HepG2 (cell line): Measurements from ENCODE around the gene OSBPL2. TPM values are rescaled to one million over a fixed set of nuclear protein-coding genes. Genes with fewer than 3 reads are reported as not detected.

Experiments used
- ATAC-seq: fragments of 200-7000 bp; cut with Tn5 transposase; 3 replicates; pipeline ENCODE4 v1.9.1; 2020; ENCODE audit warnings: mild to moderate bottlenecking, moderate library complexity
- BruUV-seq: library from RNA; stranded (reverse); fragments of 400-500 nt; replicated peaks from 2 replicates; lab custom pipeline; 2021; lab: Mats Ljungman, UMichigan
- CTCF ChIA-PET: fragments of 300-600 bp; formaldehyde crosslinking; extraction: SDS; loops from one replicate; lab custom pipeline; 2021; ENCODE audit warnings: low total read pairs, inconsistent platforms, low intra/inter-chr PET ratio; lab: Yijun Ruan, JAX
- POLR2A ChIA-PET: fragments of 350-600 bp; sonication (Branson Sonifier 250); formaldehyde crosslinking; loops from one replicate; lab custom pipeline; 2020; ENCODE audit warnings: antibody characterized with exemption, inconsistent platforms; lab: Yijun Ruan, JAX
- DNase-seq: peaks from one replicate; pipeline ENCODE4 v3.0.0-alpha.2; 2015; ENCODE audit warnings: low spot score
- FAIRE-seq: peaks from 3 replicates; lab custom pipeline; 2011; peaks lifted over from hg19 to GRCh38; lab: Jason Lieb, UNC
- H2AFZ ChIP-seq: one replicate; pipeline ENCODE4 v1.6.1; 2011; ENCODE audit warnings: low read length, inconsistent platforms
- H3K27ac ChIP-seq: fragments of 300-600 bp; 3 replicates; pipeline ENCODE4 v1.8.0; 2011; ENCODE audit warnings: mixed run types, mild to moderate bottlenecking, mixed read lengths, low read length, inconsistent platforms; ENCODE audit not compliant: insufficient read depth; ENCODE audit errors: extremely low read length
- H3K27me3 ChIP-seq, 2 experiments: fragments of 200-600 bp in 1 of 2; 2 replicates in 1 of 2; 3 replicates in 1 of 2; pipeline versions ENCODE4 v1.6.0 to v1.8.0; 2011; ENCODE audit warnings: low read length in 2 of 2, mild to moderate bottlenecking in 2 of 2, moderate library complexity in 2 of 2, inconsistent platforms in 1 of 2; ENCODE audit not compliant: insufficient read depth in 2 of 2, control insufficient read depth in 1 of 2
- H3K36me3 ChIP-seq, 2 experiments: fragments of 200-600 bp in 1 of 2; replicated peaks in 1 of 2; 2 replicates in 1 of 2; 3 replicates in 1 of 2; pipeline versions ENCODE4 v1.5.1 to v1.8.0; 2011; ENCODE audit warnings: low read length in 2 of 2, inconsistent platforms in 1 of 2; ENCODE audit not compliant: insufficient read depth in 2 of 2, control insufficient read depth in 1 of 2
- H3K4me1 ChIP-seq: 2 replicates; pipeline ENCODE4 v1.5.1; 2012; ENCODE audit warnings: low read length, inconsistent platforms; ENCODE audit not compliant: insufficient read depth
- H3K4me2 ChIP-seq: 2 replicates; pipeline ENCODE4 v1.6.0; 2011; ENCODE audit warnings: low read depth, low read length, inconsistent platforms
- H3K4me3 ChIP-seq, 3 experiments: fragments of 200-600 bp in 1 of 3; sonication (generic), shearing (Covaris generic) in 1 of 3; replicated peaks in 1 of 3; 2 replicates each; pipeline ENCODE4 v1.5.1; 2011 to 2016; ENCODE audit warnings: low read length in 3 of 3, inconsistent platforms in 2 of 3, low read depth in 2 of 3, mild to moderate bottlenecking in 2 of 3, control low read depth in 1 of 3, mixed read lengths in 1 of 3; ENCODE audit not compliant: insufficient read depth in 1 of 3
- H3K79me2 ChIP-seq: one replicate; pipeline ENCODE4 v1.6.1; 2011; ENCODE audit warnings: low read length, inconsistent platforms; ENCODE audit not compliant: insufficient read depth
- H3K9ac ChIP-seq: 2 replicates; pipeline ENCODE4 v1.6.0; 2011; ENCODE audit warnings: mild to moderate bottlenecking, low read depth, low read length, inconsistent platforms; ENCODE audit not compliant: insufficient read depth
- H3K9me3 ChIP-seq: 2 replicates; pipeline ENCODE4 v1.5.1; 2012; ENCODE audit warnings: mild to moderate bottlenecking, low read length
- H4K20me1 ChIP-seq: 2 replicates; pipeline ENCODE4 v1.6.0; 2011; ENCODE audit warnings: inconsistent platforms, mild to moderate bottlenecking, low read length, moderate library complexity; ENCODE audit not compliant: insufficient read depth
- AFF4 ChIP-seq: sonication (generic); formaldehyde crosslinking; IDR thresholded peaks from 2 replicates; pipeline ENCODE4 v1.4.0; 2020; ENCODE audit warnings: missing genetic modification reagents
- FOSL2 ChIP-seq: sonication (generic); formaldehyde crosslinking; IDR thresholded peaks from 2 replicates; pipeline ENCODE4 v1.4.0; 2020; ENCODE audit warnings: missing genetic modification reagents
- GATAD1 ChIP-seq: IDR thresholded peaks from 2 replicates; pipeline ENCODE4 v1.6.1; 2016; ENCODE audit warnings: missing genetic modification reagents, missing compliant biosample characterization
- HES4 ChIP-seq: sonication (generic); formaldehyde crosslinking; IDR thresholded peaks from 2 replicates; pipeline ENCODE4 v1.9.0; 2021; ENCODE audit warnings: mild to moderate bottlenecking, missing genetic modification reagents, borderline replicate concordance
- IKZF1 ChIP-seq: fragments of 450-650 bp; IDR thresholded peaks from 2 replicates; pipeline ENCODE4 v1.7.1; 2016
- MIER2 ChIP-seq: IDR thresholded peaks from 2 replicates; pipeline ENCODE4 v1.6.1; 2016; ENCODE audit warnings: missing biosample characterization, missing genetic modification reagents
- ONECUT2 ChIP-seq: sonication (generic); formaldehyde crosslinking; IDR thresholded peaks from 2 replicates; pipeline ENCODE4 v1.4.0; 2020; ENCODE audit warnings: missing genetic modification reagents
- PHF5A ChIP-seq: IDR thresholded peaks from one replicate; pipeline ENCODE4 v1.6.1; 2018; ENCODE audit warnings: low read depth, missing genetic modification reagents; ENCODE audit not compliant: unreplicated experiment
- PRDM15 ChIP-seq: sonication (generic); formaldehyde crosslinking; IDR thresholded peaks from 2 replicates; pipeline ENCODE4 v1.4.0; 2020; ENCODE audit warnings: missing genetic modification reagents
- RARA ChIP-seq: IDR thresholded peaks from 2 replicates; pipeline ENCODE4 v1.6.1; 2016; ENCODE audit warnings: missing genetic modification reagents, missing compliant biosample characterization
- SNAPC2 ChIP-seq: sonication (generic); formaldehyde crosslinking; IDR thresholded peaks from 2 replicates; pipeline ENCODE4 v1.8.1; 2022; ENCODE audit warnings: mild to moderate bottlenecking, missing genetic modification reagents
- TEAD3 ChIP-seq: optimal IDR thresholded peaks from 2 replicates; pipeline ENCODE3; 2016; ENCODE audit warnings: borderline replicate concordance
- ZBTB2 ChIP-seq: sonication (generic); formaldehyde crosslinking; IDR thresholded peaks from 2 replicates; pipeline ENCODE4 v1.8.0; 2022; ENCODE audit warnings: low read depth, missing genetic modification reagents
- ZBTB25 ChIP-seq: IDR thresholded peaks from 2 replicates; pipeline ENCODE4 v1.6.1; 2018; ENCODE audit warnings: missing genetic modification reagents
- ZFYVE20 ChIP-seq: sonication (generic); formaldehyde crosslinking; IDR thresholded peaks from 2 replicates; pipeline ENCODE4 v1.8.0; 2023; ENCODE audit warnings: low read depth, mild to moderate bottlenecking, moderate library complexity, missing genetic modification reagents, borderline replicate concordance
- ZNF75D ChIP-seq: sonication (generic); formaldehyde crosslinking; IDR thresholded peaks from 2 replicates; pipeline ENCODE4 v1.8.1; 2023; ENCODE audit warnings: missing genetic modification reagents, mild to moderate bottlenecking, borderline replicate concordance
- WGBS: methylation state at CpG from one replicate; pipeline ENCODE4 v1.1.6; 2017; ENCODE audit warnings: low lambda C conversion rate; 5-methylcytosine and 5-hydroxymethylcytosine counted together
- in situ Hi-C: cut with HindIII; loops from 2 replicates; pipeline ENCODE4 v1.10.0; 2017; ENCODE audit warnings: low pct_unique_long_range_greater_than_20kb; ENCODE audit not compliant: extremely low pct_ligation_motif_present
- intact Hi-C: fragments of 100-400 bp; cut with micrococcal nuclease; formaldehyde crosslinking; loops from one replicate; pipeline ENCODE4 v1.10.0; 2022; ENCODE audit not compliant: unreplicated experiment
- polyA plus RNA-seq, 8 experiments: library from polyadenylated mRNA; depleted of rRNA in 3 of 8; stranded (reverse) in 7 of 8; unstranded in 1 of 8; fragments of >200 nt; fragmentation: Illumina TruSeq in 4 of 8; extraction: Trizol in 4 of 8; gene quantifications; 2 replicates each; pipeline versions ENCODE4 v1.2.1 to v1.2.3, GENCODE V29; 2011 to 2016; ENCODE audit warnings: low read depth in 4 of 8, missing spikeins in 1 of 8, mixed read lengths in 1 of 8; ENCODE audit not compliant: insufficient read depth in 1 of 8
- total RNA-seq, 5 experiments: library from RNA; depleted of rRNA; stranded (reverse); fragments of >200 nt; fragmentation: Illumina TruSeq; extraction: Trizol; gene quantifications; 2 replicates each; pipeline ENCODE4 v1.2.3, GENCODE V29; 2016; ENCODE audit warnings: low read depth in 1 of 5

OSBPL2 gene
- total and polyA plus RNA-seq, 2 of the 13 experiments (the other 11 are each of a cell fraction or from before 2014, with no cell fraction given) = 18.5 to 37.4 TPM

GRCh38 chr20:62255976-62256375, 17.7 kb downstream of the OSBPL2 start:
- intact Hi-C loops (no loop called here), in situ Hi-C loops (no loop called here)
- peaks cover 30 to 55% of the 10 kb centered on the region in 2 experiments for H3K36me3 ChIP-seq
- no peak overlapping the region for H3K4me3 ChIP-seq
- no TSS peak for BruUV-seq
- H3K4me2 ChIP-seq = no peak overlapping the region
- ChIA-PET POLR2A (no interaction called here), CTCF (no interaction called here)
- no peak for ATAC-seq
- H3K27ac ChIP-seq = no peak overlapping the region
- no peak overlapping the region for H3K9ac ChIP-seq
- no peak overlapping the region for H2AFZ ChIP-seq
- peaks cover 33% of the 10 kb centered on the region for H4K20me1 ChIP-seq
- FAIRE-seq = no peak
- H3K79me2 ChIP-seq = peaks cover 36% of the 10 kb centered on the region
- H3K9me3 ChIP-seq = no peaks in the 10 kb centered on the region
- WGBS = 97% methylated on average over 10 of the region's 10 CpGs
- no peak for DNase-seq
- H3K27me3 ChIP-seq = no peaks in the 10 kb centered on the region
- H3K4me1 ChIP-seq = no peaks in the 10 kb centered on the region
- no peak for TF ChIP-seq ZBTB25 (CRISPR knock-in tag)
- TF ChIP-seq TEAD3 (CRISPR knock-in tag) = no peak
- TF ChIP-seq RARA (CRISPR knock-in tag) = no peak
- TF ChIP-seq ZFYVE20 (CRISPR knock-in tag) = no peak
- no peak for TF ChIP-seq GATAD1
- no peak for TF ChIP-seq PHF5A
- TF ChIP-seq HES4 (CRISPR knock-in tag) = no peak
- TF ChIP-seq IKZF1 = no peak
- TF ChIP-seq ONECUT2 (CRISPR knock-in tag) = no peak
- TF ChIP-seq FOSL2 = no peak
- TF ChIP-seq ZNF75D (CRISPR knock-in tag) = no peak
- no peak for TF ChIP-seq PRDM15 (CRISPR knock-in tag)
- TF ChIP-seq ZBTB2 (CRISPR knock-in tag) = no peak
- no peak for TF ChIP-seq AFF4 (CRISPR knock-in tag)
- no peak for TF ChIP-seq MIER2 (CRISPR knock-in tag)
- TF ChIP-seq SNAPC2 (CRISPR knock-in tag) = no peak
